Neutrophil (primary cell): ENCODE data around the gene NRXN2.

ENCODE experiments used
- H3K27ac ChIP-seq: fragments of 200-600 bp; sonication (generic); 2 replicates; pipeline ENCODE4 v1.5.1; 2016; ENCODE audit warnings: mild to moderate bottlenecking, moderate library complexity
- H3K27me3 ChIP-seq: fragments of 200-600 bp; sonication (generic); 2 replicates; pipeline ENCODE4 v1.6.0; 2016; ENCODE audit warnings: mild to moderate bottlenecking
- H3K36me3 ChIP-seq: fragments of 200-600 bp; sonication (generic); 2 replicates; pipeline ENCODE4 v1.5.1; 2017
- H3K4me1 ChIP-seq, 2 experiments: fragments of 200-600 bp in 1 of 2; sonication (generic) in 1 of 2; 1 replicate in 1 of 2; 2 replicates in 1 of 2; pipeline versions ENCODE4 v1.5.1 to v1.6.1; 2013 to 2016; ENCODE audit warnings: low read depth in 1 of 2, low read length in 1 of 2, mild to moderate bottlenecking in 1 of 2, moderate library complexity in 1 of 2; ENCODE audit not compliant: control insufficient read depth in 1 of 2, insufficient read depth in 1 of 2
- H3K4me3 ChIP-seq, 2 experiments: fragments of 200-600 bp in 1 of 2; sonication (generic) in 1 of 2; 1 replicate in 1 of 2; 2 replicates in 1 of 2; pipeline ENCODE4 v1.5.1; 2013 to 2016; ENCODE audit warnings: low read depth in 1 of 2, low read length in 1 of 2, mild to moderate bottlenecking in 1 of 2, moderate library complexity in 1 of 2
- H3K9me3 ChIP-seq: fragments of 200-600 bp; sonication (generic); 2 replicates; pipeline ENCODE4 v1.5.1; 2016
- CTCF ChIP-seq: fragments of 200-600 bp; sonication (generic); IDR thresholded peaks from 2 replicates; pipeline ENCODE4 v1.5.1; 2016; ENCODE audit warnings: antibody characterized with exemption

The NRXN2 gene

GRCh38 chr11:64750361-64751054 lies 27.5 kb upstream of the NRXN2 start:
- no peaks in the 10 kb centered on the region for H3K9me3 ChIP-seq
- peak overlapping the region; percentile 14 for H3K27ac ChIP-seq
- no peak for TF ChIP-seq CTCF
- no peaks in the 10 kb centered on the region for H3K27me3 ChIP-seq
- H3K4me1 ChIP-seq = peaks cover 10 to 11% of the 10 kb centered on the region in 2 experiments
- no peak overlapping the region for H3K4me3 ChIP-seq
- peaks cover 59% of the 10 kb centered on the region for H3K36me3 ChIP-seq

GRCh38 chr11:64747961-64748665 lies 25.1 kb upstream of the NRXN2 start:
- Histone ChIP-seq H3K4me3 (no peak overlapping the region), H3K27me3 (no peaks in the 10 kb centered on the region), H3K36me3 (peaks cover 35% of the 10 kb centered on the region), H3K4me1 (peaks cover 20 to 24% of the 10 kb centered on the region in 2 experiments), H3K27ac (peak overlapping the region; percentile 100), H3K9me3 (no peaks in the 10 kb centered on the region)
- TF ChIP-seq CTCF = no peak

GRCh38 chr11:64746486-64746885 lies 23.5 kb upstream of the NRXN2 start:
- H3K27me3 ChIP-seq = no peaks in the 10 kb centered on the region
- peak overlapping the region; percentile 100 for H3K27ac ChIP-seq
- peaks cover 29 to 31% of the 10 kb centered on the region in 2 experiments for H3K4me1 ChIP-seq
- peaks cover 20% of the 10 kb centered on the region for H3K36me3 ChIP-seq
- H3K9me3 ChIP-seq = no peaks in the 10 kb centered on the region
- peak overlapping the region; percentile 82 to 98 for H3K4me3 ChIP-seq
- TF ChIP-seq CTCF = no peak

GRCh38 chr11:64745521-64746328 lies 22.7 kb upstream of the NRXN2 start:
- H3K27ac ChIP-seq = peak overlapping the region; percentile 100
- peak overlapping the region; percentile 82 to 98 for H3K4me3 ChIP-seq
- H3K4me1 ChIP-seq = peaks cover 35 to 38% of the 10 kb centered on the region in 2 experiments

More at GRCh38 chr11:64745521-64746328, 22.7 kb upstream of the NRXN2 start:
- Histone ChIP-seq H3K9me3 (no peaks in the 10 kb centered on the region), H3K27me3 (no peaks in the 10 kb centered on the region), H3K36me3 (peaks cover 20% of the 10 kb centered on the region)
- no peak for TF ChIP-seq CTCF
